ENCODE results near the gene DCC.

DNA sequence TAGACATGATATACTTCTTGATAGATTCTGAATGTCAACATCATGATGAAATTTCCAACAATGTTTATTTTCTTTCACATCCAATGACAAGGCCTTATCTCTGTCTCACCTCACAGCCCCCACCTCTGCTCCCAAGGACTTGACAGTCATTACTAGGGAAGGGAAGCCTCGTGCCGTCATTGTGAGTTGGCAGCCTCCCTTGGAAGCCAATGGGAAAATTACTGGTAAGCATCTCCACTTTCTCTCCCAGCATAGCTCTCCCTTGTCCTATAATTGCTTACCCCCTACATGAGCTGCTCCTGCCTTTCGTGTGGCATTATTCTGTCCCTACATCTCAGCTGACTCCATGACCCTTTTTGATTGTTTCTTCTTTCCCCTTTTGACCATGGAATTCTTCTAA lies 1062.7 kb downstream of the DCC start:
- TF ChIP-seq, protein P1, sequence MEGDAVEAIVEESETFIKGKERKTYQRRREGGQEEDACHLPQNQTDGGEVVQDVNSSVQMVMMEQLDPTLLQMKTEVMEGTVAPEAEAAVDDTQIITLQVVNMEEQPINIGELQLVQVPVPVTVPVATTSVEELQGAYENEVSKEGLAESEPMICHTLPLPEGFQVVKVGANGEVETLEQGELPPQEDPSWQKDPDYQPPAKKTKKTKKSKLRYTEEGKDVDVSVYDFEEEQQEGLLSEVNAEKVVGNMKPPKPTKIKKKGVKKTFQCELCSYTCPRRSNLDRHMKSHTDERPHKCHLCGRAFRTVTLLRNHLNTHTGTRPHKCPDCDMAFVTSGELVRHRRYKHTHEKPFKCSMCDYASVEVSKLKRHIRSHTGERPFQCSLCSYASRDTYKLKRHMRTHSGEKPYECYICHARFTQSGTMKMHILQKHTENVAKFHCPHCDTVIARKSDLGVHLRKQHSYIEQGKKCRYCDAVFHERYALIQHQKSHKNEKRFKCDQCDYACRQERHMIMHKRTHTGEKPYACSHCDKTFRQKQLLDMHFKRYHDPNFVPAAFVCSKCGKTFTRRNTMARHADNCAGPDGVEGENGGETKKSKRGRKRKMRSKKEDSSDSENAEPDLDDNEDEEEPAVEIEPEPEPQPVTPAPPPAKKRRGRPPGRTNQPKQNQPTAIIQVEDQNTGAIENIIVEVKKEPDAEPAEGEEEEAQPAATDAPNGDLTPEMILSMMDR (IDR thresholded peaks at IDR 0.05): no peak
- no peak for TF ChIP-seq POLR2A (IDR thresholded peaks at IDR 0.05)

All from upper lobe of left lung (tissue), 4 donors.